ENCODE results near the gene PPFIBP1.
A peak's percentile ranks its signal among the peaks of the same experiment; 100 is the strongest.

PPFIBP1 gene

GRCh38 chr12:27513155-27513824 is 10.7 kb upstream of the PPFIBP1 start:
- no peak for DNase-seq (ENCODE audit: low read depth)

GRCh38 chr12:27515671-27516070 is 8.3 kb upstream of the PPFIBP1 start:
- no peak for DNase-seq (ENCODE audit: low read depth)

GRCh38 chr12:27516625-27517024 is 7.4 kb upstream of the PPFIBP1 start:
- DNase-seq (ENCODE audit: low read depth) = no peak

GRCh38 chr12:27517546-27517945 is 6.5 kb upstream of the PPFIBP1 start:
- no peak for DNase-seq (ENCODE audit: low read depth)

GRCh38 chr12:27517961-27518665 is 5.9 kb upstream of the PPFIBP1 start:
- DNase-seq (ENCODE audit: low read depth) = no peak

GRCh38 chr12:27521066-27521465 is 2.9 kb upstream of the PPFIBP1 start:
- DNase-seq (ENCODE audit: low read depth) = no peak

GRCh38 chr12:27521981-27522380 is 2.0 kb upstream of the PPFIBP1 start:
- no peak for DNase-seq (ENCODE audit: low read depth)

- no peak for DNase-seq (ENCODE audit: low read depth)
These were observed 733 bp upstream of the PPFIBP1 start for GRCh38 chr12:27523305-27523641.

- DNase-seq (ENCODE audit: low read depth) = no peak
These were observed 459 bp downstream of the PPFIBP1 start for GRCh38 chr12:27524494-27524835.

GRCh38 chr12:27524839-27525753 is 1.1 kb downstream of the PPFIBP1 start:
- DNase-seq (ENCODE audit: low read depth) = no peak

- no peak for DNase-seq (ENCODE audit: low read depth)
These were observed 3.5 kb downstream of the PPFIBP1 start for GRCh38 chr12:27527512-27527911.

GRCh38 chr12:27528788-27529187 is 4.8 kb downstream of the PPFIBP1 start:
- no peak for DNase-seq (ENCODE audit: low read depth)

- no peak for DNase-seq (ENCODE audit: low read depth)
These were observed 6.3 kb downstream of the PPFIBP1 start for GRCh38 chr12:27530157-27530922.

- DNase-seq (ENCODE audit: low read depth) = no peak
These were observed 7.9 kb downstream of the PPFIBP1 start for GRCh38 chr12:27531896-27532295.

GRCh38 chr12:27534060-27534764 is 10.2 kb downstream of the PPFIBP1 start:
- DNase-seq (ENCODE audit: low read depth) = peak; percentile 7

- DNase-seq (ENCODE audit: low read depth) = no peak
These were observed 10.8 kb downstream of the PPFIBP1 start for GRCh38 chr12:27534765-27535161.

GRCh38 chr12:27535318-27535717 is 11.3 kb downstream of the PPFIBP1 start:
- DNase-seq (ENCODE audit: low read depth) = no peak

GRCh38 chr12:27537855-27538675 is 14.1 kb downstream of the PPFIBP1 start:
- no peak for DNase-seq (ENCODE audit: low read depth)

GRCh38 chr12:27539191-27539631 is 15.2 kb downstream of the PPFIBP1 start:
- DNase-seq (ENCODE audit: low read depth) = no peak

- no peak for DNase-seq (ENCODE audit: low read depth)
These were observed 17.2 kb downstream of the PPFIBP1 start for GRCh38 chr12:27541031-27541719.

Measured in stimulated activated CD8-positive, alpha-beta memory T cell treated with anti-CD3 and anti-CD28 coated beads, Interleukin-4, amount 100 ng/mL, for 24 hours (primary cell).